HUES64 (cell line): ENCODE data around the gene BCR.

Experiments
- H3K27ac ChIP-seq: 2 replicates; pipeline ENCODE4 v1.7.0; 2013; ENCODE audit warnings: low read depth, low read length, inconsistent platforms
- H3K27me3 ChIP-seq: 2 replicates; pipeline ENCODE4 v1.6.1; 2013; ENCODE audit warnings: mild to moderate bottlenecking, low read length; ENCODE audit not compliant: insufficient read depth
- H3K36me3 ChIP-seq: 2 replicates; pipeline ENCODE4 v1.6.1; 2013; ENCODE audit warnings: mild to moderate bottlenecking, low read length; ENCODE audit not compliant: insufficient read depth
- H3K4me1 ChIP-seq: 2 replicates; pipeline ENCODE4 v1.6.1; 2013; ENCODE audit warnings: mild to moderate bottlenecking, low read length, moderate library complexity; ENCODE audit not compliant: insufficient read depth
- H3K4me3 ChIP-seq: 2 replicates; pipeline ENCODE4 v1.5.1; 2013; ENCODE audit warnings: mild to moderate bottlenecking, low read length, moderate library complexity
- H3K9ac ChIP-seq: 2 replicates; pipeline ENCODE4 v1.6.1; 2013; ENCODE audit warnings: mild to moderate bottlenecking, low read depth, low read length
- H3K9me3 ChIP-seq: 2 replicates; pipeline ENCODE4 v1.6.1; 2013; ENCODE audit warnings: low read depth, low read length; ENCODE audit not compliant: insufficient read depth
- WGBS: fragments of 150-250, 120-280 bp; methylation state at CpG from one replicate; pipeline ENCODE4 v1.1.7; 2013; ENCODE audit warnings: missing lambda C conversion rate; 5-methylcytosine and 5-hydroxymethylcytosine counted together

Gene BCR

GRCh38 chr22:23270212-23270733, 90.0 kb downstream of the BCR start:
- Histone ChIP-seq H3K27me3 (no peaks in the 10 kb centered on the region), H3K4me1 (peaks cover 27% of the 10 kb centered on the region), H3K9ac (no peak overlapping the region), H3K9me3 (no peaks in the 10 kb centered on the region), H3K27ac (no peak overlapping the region), H3K36me3 (peaks cover 67% of the 10 kb centered on the region), H3K4me3 (no peak overlapping the region)
- WGBS: 60% methylated on average over 8 of the region's 8 CpGs

GRCh38 chr22:23270798-23271596, 90.7 kb downstream of the BCR start:
- Histone ChIP-seq H3K9ac (no peak overlapping the region), H3K4me1 (peaks cover 27% of the 10 kb centered on the region), H3K36me3 (peaks cover 67% of the 10 kb centered on the region), H3K9me3 (no peaks in the 10 kb centered on the region), H3K27me3 (no peaks in the 10 kb centered on the region), H3K27ac (no peak overlapping the region), H3K4me3 (no peak overlapping the region)
- WGBS: 88% methylated on average over 12 of the region's 12 CpGs

GRCh38 chr22:23271597-23271908, 91.2 kb downstream of the BCR start:
- 96% methylated on average over 4 of the region's 4 CpGs for WGBS
- H3K9ac ChIP-seq: no peak overlapping the region
- H3K36me3 ChIP-seq: peaks cover 70% of the 10 kb centered on the region
- no peak overlapping the region for H3K4me3 ChIP-seq
- no peaks in the 10 kb centered on the region for H3K9me3 ChIP-seq
- H3K4me1 ChIP-seq: peaks cover 27% of the 10 kb centered on the region
- H3K27me3 ChIP-seq: no peaks in the 10 kb centered on the region
- H3K27ac ChIP-seq: no peak overlapping the region

- Histone ChIP-seq H3K27me3 (no peaks in the 10 kb centered on the region), H3K4me1 (peaks cover 24% of the 10 kb centered on the region), H3K9ac (no peak overlapping the region), H3K9me3 (no peaks in the 10 kb centered on the region), H3K27ac (no peak overlapping the region), H3K4me3 (no peak overlapping the region), H3K36me3 (peaks cover 74% of the 10 kb centered on the region)
- WGBS: 90% methylated on average over 8 of the region's 8 CpGs
Measured at GRCh38 chr22:23272371-23272770, 92.1 kb downstream of the BCR start.

GRCh38 chr22:23272834-23273233, 92.5 kb downstream of the BCR start:
- no peaks in the 10 kb centered on the region for H3K9me3 ChIP-seq
- H3K27me3 ChIP-seq: no peaks in the 10 kb centered on the region
- no peak overlapping the region for H3K9ac ChIP-seq
- 95% methylated on average over 11 of the region's 11 CpGs for WGBS
- H3K4me1 ChIP-seq: peaks cover 19% of the 10 kb centered on the region
- H3K4me3 ChIP-seq: no peak overlapping the region
- no peak overlapping the region for H3K27ac ChIP-seq
- H3K36me3 ChIP-seq: peaks cover 74% of the 10 kb centered on the region

- Histone ChIP-seq H3K27ac (no peak overlapping the region), H3K36me3 (peaks cover 73% of the 10 kb centered on the region), H3K27me3 (no peaks in the 10 kb centered on the region), H3K4me3 (no peak overlapping the region), H3K9ac (no peak overlapping the region), H3K9me3 (no peaks in the 10 kb centered on the region), H3K4me1 (peaks cover 16% of the 10 kb centered on the region)
- whole genome bisulfite sequencing: 89% methylated on average over 10 of the region's 10 CpGs
Measured at GRCh38 chr22:23273445-23274145, 93.3 kb downstream of the BCR start.

GRCh38 chr22:23274146-23274526, 93.8 kb downstream of the BCR start:
- Histone ChIP-seq H3K9ac (no peak overlapping the region), H3K27me3 (no peaks in the 10 kb centered on the region), H3K27ac (no peak overlapping the region), H3K4me1 (peaks cover 10% of the 10 kb centered on the region), H3K9me3 (no peaks in the 10 kb centered on the region), H3K4me3 (no peak overlapping the region), H3K36me3 (peaks cover 75% of the 10 kb centered on the region)
- WGBS: 97% methylated on average over 9 of the region's 10 CpGs

GRCh38 chr22:23274891-23275694, 94.8 kb downstream of the BCR start:
- Histone ChIP-seq H3K27ac (no peak overlapping the region), H3K4me1 (0 out of 2 replicates have a peak, but pooled peaks cover under 1% of the 10 kb centered on the region), H3K9me3 (no peaks in the 10 kb centered on the region)

GRCh38 chr22:23275751-23276150, 95.4 kb downstream of the BCR start:
- Histone ChIP-seq H3K4me1 (no peaks in the 10 kb centered on the region), H3K4me3 (no peak overlapping the region), H3K9ac (no peak overlapping the region), H3K27ac (no peak overlapping the region), H3K27me3 (no peaks in the 10 kb centered on the region), H3K36me3 (peaks cover 85% of the 10 kb centered on the region), H3K9me3 (no peaks in the 10 kb centered on the region)
- 97% methylated on average over 14 of the region's 14 CpGs for WGBS

More at GRCh38 chr22:23274891-23275694, 94.8 kb downstream of the BCR start:
- Histone ChIP-seq H3K36me3 (peaks cover 83% of the 10 kb centered on the region), H3K4me3 (no peak overlapping the region), H3K27me3 (no peaks in the 10 kb centered on the region), H3K9ac (no peak overlapping the region)
- 96% methylated on average over 15 of the region's 15 CpGs for WGBS

GRCh38 chr22:23276656-23277582, 96.6 kb downstream of the BCR start:
- no peak overlapping the region for H3K4me3 ChIP-seq
- H3K9ac ChIP-seq: no peak overlapping the region
- H3K36me3 ChIP-seq: peaks cover 77% of the 10 kb centered on the region
- WGBS: 95% methylated on average over 18 of the region's 20 CpGs
- H3K4me1 ChIP-seq: no peaks in the 10 kb centered on the region
- H3K27me3 ChIP-seq: no peaks in the 10 kb centered on the region
- H3K27ac ChIP-seq: no peak overlapping the region
- H3K9me3 ChIP-seq: no peaks in the 10 kb centered on the region
